Measurements from ENCODE around the gene RGS16. TPM values are rescaled to one million over a fixed set of nuclear protein-coding genes. Genes with fewer than 3 reads are reported as not detected.

RGS16 gene
- polyA plus RNA-seq, 1 donor (not counting 4 experiments of a cell fraction or from before 2014, with no cell fraction given), result 0.34 TPM

- Histone ChIP-seq H3K79me2 (ENCODE audit: control insufficient read depth, insufficient read depth, low read length) (no peaks in the 10 kb centered on the region), H3K27ac (ENCODE audit: control insufficient read depth, insufficient read depth, low read length) (no peak overlapping the region), H3K4me2 (ENCODE audit: control insufficient read depth, extremely low read depth, insufficient read depth, low read depth, low read length) (no peak overlapping the region), H3K36me3 (ENCODE audit: control insufficient read depth in 2 of 2, extremely low read depth in 1 of 2, insufficient read depth in 2 of 2, low read length in 2 of 2) (no peaks in the 10 kb centered on the region), H3K9me1 (ENCODE audit: control insufficient read depth, extremely low read depth, insufficient read depth, low read length) (no peaks in the 10 kb centered on the region), H2AFZ (ENCODE audit: control insufficient read depth, low read length) (no peak overlapping the region), H3K9me3 (ENCODE audit: control insufficient read depth, low read depth, low read length) (no peaks in the 10 kb centered on the region), H3K27me3 (ENCODE audit: control insufficient read depth, extremely low read depth, insufficient read depth, low read length) (no peaks in the 10 kb centered on the region), H3K9ac (ENCODE audit: control insufficient read depth, extremely low read depth, insufficient read depth, low read length) (no peak overlapping the region), H3K4me3 (ENCODE audit: control insufficient read depth in 2 of 3, extremely low read depth in 1 of 3, insufficient read depth in 2 of 3, low read depth in 1 of 3, low read length in 3 of 3) (no peak overlapping the region), H3K4me1 (ENCODE audit: control insufficient read depth, extremely low read depth, insufficient read depth, low read length) (peaks cover 4% of the 10 kb centered on the region), H4K20me1 (ENCODE audit: control insufficient read depth, extremely low read depth, insufficient read depth, low read length) (no peaks in the 10 kb centered on the region)
- DNase-seq (ENCODE audit: low read depth, low spot score) (no peak), FAIRE-seq (no peak)
- dilution Hi-C loops (cut with MboI; ENCODE audit: extremely low pct_ligation_motif_present, low sequenced_read_pairs), result no loop called here
- TF ChIP-seq CTCF (optimal IDR thresholded peaks at IDR 0.05 in 1 of 3, IDR thresholded peaks at IDR 0.05 in 1 of 3, conservative IDR thresholded peaks at IDR 0.05 in 1 of 3; ENCODE audit: extremely low read depth in 1 of 3, insufficient read depth in 2 of 3, low read length in 3 of 3) (no peak), EZH2 (IDR thresholded peaks at IDR 0.05; ENCODE audit: low read length) (no peak)
Measured at GRCh38 chr1:182629499-182630096, 25.4 kb upstream of the RGS16 start.

- Histone ChIP-seq H3K27me3 (ENCODE audit: control insufficient read depth, extremely low read depth, insufficient read depth, low read length) (no peaks in the 10 kb centered on the region), H2AFZ (ENCODE audit: control insufficient read depth, low read length) (no peak overlapping the region), H3K9me1 (ENCODE audit: control insufficient read depth, extremely low read depth, insufficient read depth, low read length) (no peaks in the 10 kb centered on the region), H3K4me2 (ENCODE audit: control insufficient read depth, extremely low read depth, insufficient read depth, low read depth, low read length) (no peak overlapping the region), H3K9ac (ENCODE audit: control insufficient read depth, extremely low read depth, insufficient read depth, low read length) (no peak overlapping the region), H3K9me3 (ENCODE audit: control insufficient read depth, low read depth, low read length) (no peaks in the 10 kb centered on the region), H3K36me3 (ENCODE audit: control insufficient read depth in 2 of 2, extremely low read depth in 1 of 2, insufficient read depth in 2 of 2, low read length in 2 of 2) (no peaks in the 10 kb centered on the region), H4K20me1 (ENCODE audit: control insufficient read depth, extremely low read depth, insufficient read depth, low read length) (no peaks in the 10 kb centered on the region), H3K79me2 (ENCODE audit: control insufficient read depth, insufficient read depth, low read length) (no peaks in the 10 kb centered on the region), H3K4me1 (ENCODE audit: control insufficient read depth, extremely low read depth, insufficient read depth, low read length) (peaks cover 4% of the 10 kb centered on the region), H3K27ac (ENCODE audit: control insufficient read depth, insufficient read depth, low read length) (no peak overlapping the region), H3K4me3 (ENCODE audit: control insufficient read depth in 2 of 3, extremely low read depth in 1 of 3, insufficient read depth in 2 of 3, low read depth in 1 of 3, low read length in 3 of 3) (no peak overlapping the region)
- TF ChIP-seq CTCF (optimal IDR thresholded peaks at IDR 0.05 in 1 of 3, IDR thresholded peaks at IDR 0.05 in 1 of 3, conservative IDR thresholded peaks at IDR 0.05 in 1 of 3; ENCODE audit: extremely low read depth in 1 of 3, insufficient read depth in 2 of 3, low read length in 3 of 3) (no peak), EZH2 (IDR thresholded peaks at IDR 0.05; ENCODE audit: low read length) (no peak)
- dilution Hi-C loops (cut with MboI; ENCODE audit: extremely low pct_ligation_motif_present, low sequenced_read_pairs), result no loop called here
- DNase-seq (ENCODE audit: low read depth, low spot score) (no peak), FAIRE-seq (no peak)
Measured at GRCh38 chr1:182629080-182629479, 24.9 kb upstream of the RGS16 start.

All from keratinocyte (primary cell).